HepG2 (cell line): ENCODE measurements around the gene GUK1. TPM values are rescaled to one million over a fixed set of nuclear protein-coding genes. Genes with fewer than 3 reads are reported as not detected.

Source experiments
- ATAC-seq: fragments of 200-7000 bp; cut with Tn5 transposase; 3 replicates; pipeline ENCODE4 v1.9.1; 2020; ENCODE audit warnings: mild to moderate bottlenecking, moderate library complexity
- BruUV-seq: library from RNA; stranded (reverse); fragments of 400-500 nt; replicated peaks from 2 replicates; lab custom pipeline; 2021; lab: Mats Ljungman, UMichigan
- CTCF ChIA-PET: fragments of 300-600 bp; formaldehyde crosslinking; extraction: SDS; loops from one replicate; lab custom pipeline; 2021; ENCODE audit warnings: low total read pairs, inconsistent platforms, low intra/inter-chr PET ratio; lab: Yijun Ruan, JAX
- POLR2A ChIA-PET: fragments of 350-600 bp; sonication (Branson Sonifier 250); formaldehyde crosslinking; loops from one replicate; lab custom pipeline; 2020; ENCODE audit warnings: antibody characterized with exemption, inconsistent platforms; lab: Yijun Ruan, JAX
- DNase-seq: peaks from one replicate; pipeline ENCODE4 v3.0.0-alpha.2; 2015; ENCODE audit warnings: low spot score
- FAIRE-seq: peaks from 3 replicates; lab custom pipeline; 2011; peaks lifted over from hg19 to GRCh38; lab: Jason Lieb, UNC
- H2AFZ ChIP-seq: one replicate; pipeline ENCODE4 v1.6.1; 2011; ENCODE audit warnings: low read length, inconsistent platforms
- H3K27ac ChIP-seq: fragments of 300-600 bp; 3 replicates; pipeline ENCODE4 v1.8.0; 2011; ENCODE audit warnings: mixed run types, mild to moderate bottlenecking, mixed read lengths, low read length, inconsistent platforms; ENCODE audit not compliant: insufficient read depth; ENCODE audit errors: extremely low read length
- H3K27me3 ChIP-seq, 2 experiments: fragments of 200-600 bp in 1 of 2; 2 replicates in 1 of 2; 3 replicates in 1 of 2; pipeline versions ENCODE4 v1.6.0 to v1.8.0; 2011; ENCODE audit warnings: low read length in 2 of 2, mild to moderate bottlenecking in 2 of 2, moderate library complexity in 2 of 2, inconsistent platforms in 1 of 2; ENCODE audit not compliant: insufficient read depth in 2 of 2, control insufficient read depth in 1 of 2
- H3K36me3 ChIP-seq, 2 experiments: fragments of 200-600 bp in 1 of 2; replicated peaks in 1 of 2; 2 replicates in 1 of 2; 3 replicates in 1 of 2; pipeline versions ENCODE4 v1.5.1 to v1.8.0; 2011; ENCODE audit warnings: low read length in 2 of 2, inconsistent platforms in 1 of 2; ENCODE audit not compliant: insufficient read depth in 2 of 2, control insufficient read depth in 1 of 2
- H3K4me1 ChIP-seq: 2 replicates; pipeline ENCODE4 v1.5.1; 2012; ENCODE audit warnings: low read length, inconsistent platforms; ENCODE audit not compliant: insufficient read depth
- H3K4me2 ChIP-seq: 2 replicates; pipeline ENCODE4 v1.6.0; 2011; ENCODE audit warnings: low read depth, low read length, inconsistent platforms
- H3K4me3 ChIP-seq, 3 experiments: fragments of 200-600 bp in 1 of 3; sonication (generic), shearing (Covaris generic) in 1 of 3; replicated peaks in 1 of 3; 2 replicates each; pipeline ENCODE4 v1.5.1; 2011 to 2016; ENCODE audit warnings: low read length in 3 of 3, inconsistent platforms in 2 of 3, low read depth in 2 of 3, mild to moderate bottlenecking in 2 of 3, control low read depth in 1 of 3, mixed read lengths in 1 of 3; ENCODE audit not compliant: insufficient read depth in 1 of 3
- H3K79me2 ChIP-seq: one replicate; pipeline ENCODE4 v1.6.1; 2011; ENCODE audit warnings: low read length, inconsistent platforms; ENCODE audit not compliant: insufficient read depth
- H3K9ac ChIP-seq: 2 replicates; pipeline ENCODE4 v1.6.0; 2011; ENCODE audit warnings: mild to moderate bottlenecking, low read depth, low read length, inconsistent platforms; ENCODE audit not compliant: insufficient read depth
- H3K9me3 ChIP-seq: 2 replicates; pipeline ENCODE4 v1.5.1; 2012; ENCODE audit warnings: mild to moderate bottlenecking, low read length
- H4K20me1 ChIP-seq: 2 replicates; pipeline ENCODE4 v1.6.0; 2011; ENCODE audit warnings: inconsistent platforms, mild to moderate bottlenecking, low read length, moderate library complexity; ENCODE audit not compliant: insufficient read depth
- AKAP8 ChIP-seq: sonication (generic); formaldehyde crosslinking; IDR thresholded peaks from 2 replicates; pipeline ENCODE4 v1.5.1; 2020; ENCODE audit warnings: mild to moderate bottlenecking, missing genetic modification reagents
- ARID2 ChIP-seq: sonication (generic); formaldehyde crosslinking; IDR thresholded peaks from 2 replicates; pipeline ENCODE4 v1.8.1; 2022; ENCODE audit warnings: mild to moderate bottlenecking, missing genetic modification reagents, borderline replicate concordance
- GABPB1 ChIP-seq: IDR thresholded peaks from 2 replicates; pipeline ENCODE4 v1.6.1; 2016; ENCODE audit warnings: mild to moderate bottlenecking, missing genetic modification reagents, moderate library complexity, missing compliant biosample characterization
- GZF1 ChIP-seq: sonication (generic); formaldehyde crosslinking; IDR thresholded peaks from 2 replicates; pipeline ENCODE4 v1.5.1; 2020; ENCODE audit warnings: mild to moderate bottlenecking, missing genetic modification reagents
- HNF4A ChIP-seq: sonication (generic); formaldehyde crosslinking; IDR thresholded peaks from 2 replicates; pipeline ENCODE4 v1.4.0; 2020; ENCODE audit warnings: missing genetic modification reagents
- KDM5B ChIP-seq: sonication (generic); formaldehyde crosslinking; IDR thresholded peaks from 2 replicates; pipeline ENCODE4 v1.4.0; 2020; ENCODE audit warnings: missing genetic modification reagents, mild to moderate bottlenecking, borderline replicate concordance
- KLF9 ChIP-seq: IDR thresholded peaks from 2 replicates; pipeline ENCODE4 v1.6.1; 2016; ENCODE audit warnings: low read depth
- LCORL ChIP-seq, 2 experiments: fragments of 450-650 bp in 1 of 2; sonication (generic) in 1 of 2; formaldehyde crosslinking in 1 of 2; IDR thresholded peaks; 2 replicates each; pipeline versions ENCODE4 v1.5.0 to v1.6.1; 2017 to 2020; ENCODE audit warnings: antibody characterized with exemption in 1 of 2, missing genetic modification reagents in 1 of 2
- NFE2 ChIP-seq: sonication (generic); formaldehyde crosslinking; IDR thresholded peaks from 2 replicates; pipeline ENCODE4 v1.4.0; 2020; ENCODE audit warnings: missing genetic modification reagents
- NR2C2 ChIP-seq: sonication (generic); formaldehyde crosslinking; IDR thresholded peaks from 2 replicates; pipeline ENCODE4 v1.4.0; 2020; ENCODE audit warnings: missing genetic modification reagents, mild to moderate bottlenecking, moderate library complexity, borderline replicate concordance
- RBFOX2 ChIP-seq: fragments of 200-400 bp; formaldehyde crosslinking; IDR thresholded peaks from 2 replicates; pipeline ENCODE4 v1.6.1; 2017; ENCODE audit warnings: low read depth, mild to moderate bottlenecking, low read length
- SPEN ChIP-seq: sonication (generic); formaldehyde crosslinking; IDR thresholded peaks from 2 replicates; pipeline ENCODE4 v1.5.1; 2020; ENCODE audit warnings: low read depth, mild to moderate bottlenecking, missing genetic modification reagents
- TOPORS ChIP-seq: sonication (generic); formaldehyde crosslinking; IDR thresholded peaks from 2 replicates; pipeline ENCODE4 v1.8.0; 2023; ENCODE audit warnings: mild to moderate bottlenecking, missing genetic modification reagents
- ZFY ChIP-seq: sonication (generic); formaldehyde crosslinking; IDR thresholded peaks from 2 replicates; pipeline ENCODE4 v1.4.0; 2020; ENCODE audit warnings: missing genetic modification reagents
- ZFYVE20 ChIP-seq: sonication (generic); formaldehyde crosslinking; IDR thresholded peaks from 2 replicates; pipeline ENCODE4 v1.8.0; 2023; ENCODE audit warnings: low read depth, mild to moderate bottlenecking, moderate library complexity, missing genetic modification reagents, borderline replicate concordance
- ZNF383 ChIP-seq: sonication (generic); formaldehyde crosslinking; IDR thresholded peaks from 2 replicates; pipeline ENCODE4 v1.4.0; 2020; ENCODE audit warnings: missing genetic modification reagents, mild to moderate bottlenecking, borderline replicate concordance
- ZNF558 ChIP-seq: sonication (generic); formaldehyde crosslinking; IDR thresholded peaks from 2 replicates; pipeline ENCODE4 v1.9.0; 2022; ENCODE audit warnings: mild to moderate bottlenecking, missing genetic modification reagents, borderline replicate concordance
- ZNF570 ChIP-seq: sonication (generic); formaldehyde crosslinking; IDR thresholded peaks from 2 replicates; pipeline ENCODE4 v1.4.0; 2020; ENCODE audit warnings: mild to moderate bottlenecking, missing genetic modification reagents, borderline replicate concordance
- ZNF687 ChIP-seq: sonication (generic); formaldehyde crosslinking; IDR thresholded peaks from 2 replicates; pipeline ENCODE4 v1.5.1; 2020; ENCODE audit warnings: mild to moderate bottlenecking, missing genetic modification reagents, moderate library complexity
- WGBS: methylation state at CpG from one replicate; pipeline ENCODE4 v1.1.6; 2017; ENCODE audit warnings: low lambda C conversion rate; 5-methylcytosine and 5-hydroxymethylcytosine counted together
- in situ Hi-C: cut with HindIII; loops from 2 replicates; pipeline ENCODE4 v1.10.0; 2017; ENCODE audit warnings: low pct_unique_long_range_greater_than_20kb; ENCODE audit not compliant: extremely low pct_ligation_motif_present
- intact Hi-C: fragments of 100-400 bp; cut with micrococcal nuclease; formaldehyde crosslinking; loops from one replicate; pipeline ENCODE4 v1.10.0; 2022; ENCODE audit not compliant: unreplicated experiment
- polyA plus RNA-seq, 8 experiments: library from polyadenylated mRNA; depleted of rRNA in 3 of 8; stranded (reverse) in 7 of 8; unstranded in 1 of 8; fragments of >200 nt; fragmentation: Illumina TruSeq in 4 of 8; extraction: Trizol in 4 of 8; gene quantifications; 2 replicates each; pipeline versions ENCODE4 v1.2.1 to v1.2.3, GENCODE V29; 2011 to 2016; ENCODE audit warnings: low read depth in 4 of 8, missing spikeins in 1 of 8, mixed read lengths in 1 of 8; ENCODE audit not compliant: insufficient read depth in 1 of 8
- total RNA-seq, 5 experiments: library from RNA; depleted of rRNA; stranded (reverse); fragments of >200 nt; fragmentation: Illumina TruSeq; extraction: Trizol; gene quantifications; 2 replicates each; pipeline ENCODE4 v1.2.3, GENCODE V29; 2016; ENCODE audit warnings: low read depth in 1 of 5
- TF ChIP-seq, protein P1 (sequence below): sonication (generic); formaldehyde crosslinking; IDR thresholded peaks from 2 replicates; pipeline ENCODE4 v1.4.0; 2020; ENCODE audit warnings: missing genetic modification reagents, borderline replicate concordance

Gene GUK1
- total and polyA plus RNA-seq, 2 of the 13 experiments (the other 11 are each of a cell fraction or from before 2014, with no cell fraction given), result 116 to 154 TPM

DNA sequence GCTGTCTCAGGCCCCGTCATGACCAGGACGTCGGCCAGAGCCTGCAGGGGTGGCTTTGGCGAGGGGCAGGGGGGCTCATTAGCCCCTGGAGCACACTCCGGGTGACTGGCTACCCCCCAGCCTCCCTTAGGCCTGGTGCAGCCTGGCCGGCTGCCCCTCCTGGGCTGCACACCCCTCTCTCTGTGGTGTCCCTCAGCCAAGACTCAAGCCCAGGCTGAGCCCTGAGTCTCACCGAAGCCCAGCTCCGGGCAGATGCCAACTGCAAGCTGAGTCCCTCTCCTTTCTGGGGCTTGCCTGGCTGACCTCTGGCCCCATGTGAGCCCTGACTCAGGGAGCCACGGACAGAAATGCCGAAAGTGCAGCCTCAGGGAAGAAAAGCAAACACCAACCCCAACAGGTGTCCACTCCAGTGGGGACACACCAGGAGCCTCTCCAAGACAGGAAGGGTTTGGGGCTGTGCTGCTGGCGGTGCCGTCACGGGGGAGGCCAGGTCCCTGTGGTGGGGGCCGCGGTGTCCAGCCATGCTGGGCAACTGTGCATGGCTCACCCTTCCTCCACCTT, 20.2 kb downstream of the GUK1 start:
- Histone ChIP-seq H2AFZ (no peak overlapping the region), H4K20me1 (peaks cover 3% of the 10 kb centered on the region; the same call in 1 of the 2 replicates), H3K4me2 (peak overlapping the region; percentile 75), H3K4me3 (peak overlapping the region in 2 of 3 experiments; percentile 18 to 56; a peak in 2 of 6 replicates), H3K9me3 (no peaks in the 10 kb centered on the region), H3K27ac (no peak overlapping the region), H3K27me3 (no peaks in the 10 kb centered on the region; a peak in 1 of 5 replicates), H3K4me1 (peaks cover 56% of the 10 kb centered on the region), H3K9ac (peak overlapping the region; percentile 42; the same call in 1 of the 2 replicates), H3K79me2 (no peaks in the 10 kb centered on the region), H3K36me3 (no peaks in the 10 kb centered on the region)
- CTCF ChIA-PET, result no interaction called here
- in situ Hi-C loops (no loop called here), intact Hi-C loops (no loop called here)
- FAIRE-seq (no peak), DNase-seq (no peak), ATAC-seq (peak; percentile 34)
- POLR2A ChIA-PET, result interaction anchor here (0.7 to 2.8 kb wide), 5 partner anchors 9 to 50 kb away, joined by 4 to 16 read pairs (median 5); partner anchors contain the start of genes GJC2 and GUK1
- no TSS peak for BruUV-seq
- WGBS, result 6% methylated on average over 4 of the region's 15 CpGs
- TF ChIP-seq SPEN (0 out of 2 replicates have a peak, but pooled peaks have one; percentile 21), ZNF687 (CRISPR knock-in tag) (peak; percentile 76), RBFOX2 (no peak), ARID2 (CRISPR knock-in tag) (no peak), NFE2 (CRISPR knock-in tag) (no peak), LCORL (IDR thresholded peaks at IDR 0.05) (no peak), LCORL (CRISPR knock-in tag; IDR thresholded peaks at IDR 0.05) (0 out of 2 replicates have a peak, but pooled peaks have one; percentile 52), ZNF383 (CRISPR knock-in tag) (no peak), KLF9 (CRISPR knock-in tag) (no peak), ZFY (CRISPR knock-in tag) (peak; percentile 16; the same call in 1 of the 2 replicates), KDM5B (CRISPR knock-in tag) (no peak), ZNF570 (CRISPR knock-in tag) (no peak), HNF4A (CRISPR knock-in tag) (no peak), TOPORS (CRISPR knock-in tag) (no peak), GABPB1 (CRISPR knock-in tag) (peak; percentile 12; the same call in 1 of the 2 replicates), GZF1 (no peak), AKAP8 (CRISPR knock-in tag) (0 out of 2 replicates have a peak, but pooled peaks have one; percentile 56), ZFYVE20 (CRISPR knock-in tag) (no peak), ZNF558 (CRISPR knock-in tag) (no peak), NR2C2 (CRISPR knock-in tag) (no peak)
- TF ChIP-seq, protein P1, sequence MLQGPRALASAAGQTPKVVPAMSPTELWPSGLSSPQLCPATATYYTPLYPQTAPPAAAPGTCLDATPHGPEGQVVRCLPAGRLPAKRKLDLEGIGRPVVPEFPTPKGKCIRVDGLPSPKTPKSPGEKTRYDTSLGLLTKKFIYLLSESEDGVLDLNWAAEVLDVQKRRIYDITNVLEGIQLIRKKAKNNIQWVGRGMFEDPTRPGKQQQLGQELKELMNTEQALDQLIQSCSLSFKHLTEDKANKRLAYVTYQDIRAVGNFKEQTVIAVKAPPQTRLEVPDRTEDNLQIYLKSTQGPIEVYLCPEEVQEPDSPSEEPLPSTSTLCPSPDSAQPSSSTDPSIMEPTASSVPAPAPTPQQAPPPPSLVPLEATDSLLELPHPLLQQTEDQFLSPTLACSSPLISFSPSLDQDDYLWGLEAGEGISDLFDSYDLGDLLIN, result no peak
